Thyroid gland (tissue), 4 donors: ENCODE data around the gene HOXA2. TPM values are rescaled to one million over a fixed set of nuclear protein-coding genes. Genes with fewer than 3 reads are reported as not detected.
A peak's percentile ranks its signal among the peaks of the same experiment; 100 is the strongest.

Experiments used
- DNase-seq, 2 donors: peaks; one replicate each; pipeline ENCODE4 v3.0.0-alpha.2; 2019
- H3K27ac ChIP-seq, 3 donors: fragments of 200-600 bp; sonication (generic); 1 replicate in 2 of 3; 2 replicates in 1 of 3; pipeline ENCODE4 v1.5.1; 2016 to 2019; ENCODE audit warnings: mild to moderate bottlenecking in 1 of 3, moderate library complexity in 1 of 3
- H3K27me3 ChIP-seq: fragments of 200-600 bp; sonication (generic); one replicate; pipeline ENCODE4 v1.5.1; 2019
- H3K36me3 ChIP-seq, 2 donors: fragments of 200-600 bp; sonication (generic); one replicate each; pipeline ENCODE4 v1.5.1; 2016 to 2019
- H3K4me1 ChIP-seq, 2 donors: fragments of 200-600 bp; sonication (generic); one replicate each; pipeline ENCODE4 v1.5.1; 2017 to 2019
- H3K4me3 ChIP-seq, 3 donors: fragments of 200-600 bp; sonication (generic); replicated peaks in 1 of 3; 1 replicate in 2 of 3; 2 replicates in 1 of 3; pipeline ENCODE4 v1.5.1; 2016; ENCODE audit warnings: mild to moderate bottlenecking in 1 of 3
- H3K9me3 ChIP-seq: fragments of 200-600 bp; sonication (generic); one replicate; pipeline ENCODE4 v1.5.1; 2017
- CTCF ChIP-seq, 6 experiments: fragments of 200-600 bp in 3 of 6; fragments of 450-650 bp in 3 of 6; sonication (generic) in 3 of 6; IDR thresholded peaks; one replicate each; pipeline ENCODE4 v1.5.1; 2016 to 2019; ENCODE audit warnings: antibody characterized with exemption in 6 of 6, mild to moderate bottlenecking in 2 of 6, inconsistent platforms in 1 of 6, moderate library complexity in 1 of 6
- POLR2A ChIP-seq, 2 donors: fragments of 450-650 bp; IDR thresholded peaks; one replicate each; pipeline ENCODE4 v1.6.1; 2017; ENCODE audit warnings: antibody characterized with exemption in 2 of 2, mild to moderate bottlenecking in 2 of 2, moderate library complexity in 1 of 2
- WGBS, 2 donors: methylation state at CpG; one replicate each; pipeline ENCODE4 v1.1.5; 2017; 5-methylcytosine and 5-hydroxymethylcytosine counted together
- intact Hi-C: fragments of 100-400 bp; cut with DNase I; formaldehyde crosslinking; loops from one replicate; pipeline ENCODE4 v1.15.1; 2023
- total RNA-seq, 4 donors: library from RNA; depleted of rRNA; stranded (reverse); fragments of >200 nt; gene quantifications; one replicate each; pipeline ENCODE4 v1.2.3, GENCODE V29; 2016

HOXA2 gene
- total RNA-seq, 4 donors from 2014 or later, result 0.73 to 2.7 (median 1.7) TPM

GRCh38 chr7:27145914-27146412 is 43.5 kb upstream of the HOXA2 start:
- intact Hi-C loops, result no loop called here
- WGBS, 2 donors, result 45 to 60% methylated on average over 5 to 11 of the region's 11 CpGs
- H3K27me3 ChIP-seq, result peaks cover 86% of the 10 kb centered on the region
- H3K27ac ChIP-seq, result no peak overlapping the region
- H3K9me3 ChIP-seq, result no peaks in the 10 kb centered on the region
- TF ChIP-seq POLR2A (IDR thresholded peaks at IDR 0.05), result no peak
- H3K4me1 ChIP-seq, result peaks cover 19 to 25% of the 10 kb centered on the region in 2 donors
- no peak for DNase-seq
- no peak overlapping the region for H3K4me3 ChIP-seq
- H3K36me3 ChIP-seq, result no peaks in the 10 kb centered on the region

GRCh38 chr7:27145165-27145913 is 42.9 kb upstream of the HOXA2 start:
- WGBS, 2 donors, result 28 to 58% methylated on average over 41 to 42 of the region's 47 CpGs
- Histone ChIP-seq H3K4me1 (peaks cover 13 to 19% of the 10 kb centered on the region in 2 donors), H3K27ac (no peak overlapping the region), H3K36me3 (no peaks in the 10 kb centered on the region), H3K27me3 (peaks cover 86% of the 10 kb centered on the region), H3K4me3 (no peak overlapping the region), H3K9me3 (no peaks in the 10 kb centered on the region)
- intact Hi-C loops, result no loop called here
- TF ChIP-seq POLR2A (IDR thresholded peaks at IDR 0.05) (no peak), CTCF (IDR thresholded peaks at IDR 0.05) (no peak)
- no peak for DNase-seq

GRCh38 chr7:27144781-27145164 is 42.3 kb upstream of the HOXA2 start:
- no peak overlapping the region for H3K27ac ChIP-seq
- no peak for DNase-seq
- TF ChIP-seq CTCF (IDR thresholded peaks at IDR 0.05), result no peak
- TF ChIP-seq POLR2A (IDR thresholded peaks at IDR 0.05), result no peak
- H3K36me3 ChIP-seq, result no peaks in the 10 kb centered on the region
- peaks cover 87% of the 10 kb centered on the region for H3K27me3 ChIP-seq
- H3K9me3 ChIP-seq, result no peaks in the 10 kb centered on the region
- 16 to 32% methylated on average over 9 to 29 of the region's 31 CpGs for WGBS, 2 donors
- intact Hi-C loops, result no loop called here
- peaks cover 11 to 19% of the 10 kb centered on the region in 2 donors for H3K4me1 ChIP-seq
- no peak overlapping the region for H3K4me3 ChIP-seq

GRCh38 chr7:27143950-27144780 is 41.7 kb upstream of the HOXA2 start:
- no peak for TF ChIP-seq POLR2A (IDR thresholded peaks at IDR 0.05)
- no peak for TF ChIP-seq CTCF (IDR thresholded peaks at IDR 0.05)
- H3K27ac ChIP-seq, result no peak overlapping the region
- H3K9me3 ChIP-seq, result no peaks in the 10 kb centered on the region
- no peaks in the 10 kb centered on the region for H3K36me3 ChIP-seq
- no peak overlapping the region for H3K4me3 ChIP-seq
- peaks cover 87% of the 10 kb centered on the region for H3K27me3 ChIP-seq
- WGBS, 2 donors, result 31 to 38% methylated on average over 37 to 39 of the region's 40 CpGs
- intact Hi-C loops, result no loop called here
- H3K4me1 ChIP-seq, result peaks cover 14 to 23% of the 10 kb centered on the region in 2 donors
- DNase-seq, result no peak

- 16 to 19% methylated on average over 25 to 27 of the region's 86 CpGs for WGBS, 2 donors
These were observed 40.8 kb upstream of the HOXA2 start, which contains the start of gene HOXA5 for GRCh38 chr7:27143023-27143949. Gene HOXA5 (minus strand): TSS chr7:27143681. CDS start chr7:27143607, 74 bp downstream.

More at GRCh38 chr7:27143023-27143949, 40.8 kb upstream of the HOXA2 start, which contains the start of gene HOXA5:
- peaks cover 14 to 23% of the 10 kb centered on the region in 2 donors for H3K4me1 ChIP-seq
- H3K36me3 ChIP-seq, result no peaks in the 10 kb centered on the region
- peak within 1 kb of the TSS in 2 of 3 donors; percentile 27 to 55 for H3K27ac ChIP-seq
- H3K27me3 ChIP-seq, result peaks cover 86% of the 10 kb centered on the region
- intact Hi-C loops, result no loop called here
- no peaks in the 10 kb centered on the region for H3K9me3 ChIP-seq
- H3K4me3 ChIP-seq, result peak within 1 kb of the TSS in 1 of 3 donors; percentile 14
- no peak for DNase-seq
- peak in 1 of 2 donors; percentile 51 for TF ChIP-seq POLR2A (IDR thresholded peaks at IDR 0.05)
- peak in 2 of 6 experiments; percentile 34 to 45 for TF ChIP-seq CTCF (IDR thresholded peaks at IDR 0.05)
